ENCODE measurements around the gene FDXR.

DNA sequence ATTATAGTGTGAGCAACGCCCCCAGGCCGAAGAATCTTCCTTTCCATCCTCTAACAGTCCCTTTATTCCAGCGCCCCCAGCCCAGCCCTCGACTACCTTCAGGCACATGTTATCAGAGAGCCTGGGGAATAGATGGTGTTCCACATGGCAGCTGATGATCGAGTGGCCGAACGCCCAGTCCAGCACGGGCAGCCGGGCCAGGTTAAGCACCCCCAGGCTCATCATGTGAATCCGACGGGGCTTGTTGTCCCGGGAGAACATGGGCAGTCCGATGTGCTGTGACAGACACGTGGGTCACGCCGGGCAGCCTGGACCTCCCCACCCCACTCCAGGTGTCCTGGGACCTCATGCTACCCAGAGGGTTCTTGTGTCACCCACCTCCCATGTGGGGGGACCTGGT lies 6.5 kb upstream of the FDXR start:
- TF ChIP-seq EZH2 (optimal IDR thresholded peaks at IDR 0.05; ENCODE audit: low read depth, low read length) (no peak), EZH2phosphoT487 (IDR thresholded peaks at IDR 0.05; ENCODE audit: low read length) (no peak)
- TF ChIP-seq, protein P1, sequence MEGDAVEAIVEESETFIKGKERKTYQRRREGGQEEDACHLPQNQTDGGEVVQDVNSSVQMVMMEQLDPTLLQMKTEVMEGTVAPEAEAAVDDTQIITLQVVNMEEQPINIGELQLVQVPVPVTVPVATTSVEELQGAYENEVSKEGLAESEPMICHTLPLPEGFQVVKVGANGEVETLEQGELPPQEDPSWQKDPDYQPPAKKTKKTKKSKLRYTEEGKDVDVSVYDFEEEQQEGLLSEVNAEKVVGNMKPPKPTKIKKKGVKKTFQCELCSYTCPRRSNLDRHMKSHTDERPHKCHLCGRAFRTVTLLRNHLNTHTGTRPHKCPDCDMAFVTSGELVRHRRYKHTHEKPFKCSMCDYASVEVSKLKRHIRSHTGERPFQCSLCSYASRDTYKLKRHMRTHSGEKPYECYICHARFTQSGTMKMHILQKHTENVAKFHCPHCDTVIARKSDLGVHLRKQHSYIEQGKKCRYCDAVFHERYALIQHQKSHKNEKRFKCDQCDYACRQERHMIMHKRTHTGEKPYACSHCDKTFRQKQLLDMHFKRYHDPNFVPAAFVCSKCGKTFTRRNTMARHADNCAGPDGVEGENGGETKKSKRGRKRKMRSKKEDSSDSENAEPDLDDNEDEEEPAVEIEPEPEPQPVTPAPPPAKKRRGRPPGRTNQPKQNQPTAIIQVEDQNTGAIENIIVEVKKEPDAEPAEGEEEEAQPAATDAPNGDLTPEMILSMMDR (IDR thresholded peaks at IDR 0.05; ENCODE audit: low read length): no peak

Measured in MM.1S (cell line).